HG02623 (cell line): ENCODE results near the gene ITPK1.

ENCODE experiments used
- ATAC-seq: cut with Tn5 transposase; IDR thresholded peaks from one replicate; pipeline ENCODE4 v1.9.1; 2021; ENCODE audit warnings: moderate library complexity; ENCODE audit not compliant: unreplicated experiment

ITPK1 gene

GRCh38 chr14:93045965-93046704 is 69.6 kb downstream of the ITPK1 start:
- no peak for ATAC-seq

- ATAC-seq = no peak
These were observed 70.5 kb downstream of the ITPK1 start for GRCh38 chr14:93045211-93045674.

GRCh38 chr14:93044556-93044955 is 71.2 kb downstream of the ITPK1 start:
- no peak for ATAC-seq

DNA sequence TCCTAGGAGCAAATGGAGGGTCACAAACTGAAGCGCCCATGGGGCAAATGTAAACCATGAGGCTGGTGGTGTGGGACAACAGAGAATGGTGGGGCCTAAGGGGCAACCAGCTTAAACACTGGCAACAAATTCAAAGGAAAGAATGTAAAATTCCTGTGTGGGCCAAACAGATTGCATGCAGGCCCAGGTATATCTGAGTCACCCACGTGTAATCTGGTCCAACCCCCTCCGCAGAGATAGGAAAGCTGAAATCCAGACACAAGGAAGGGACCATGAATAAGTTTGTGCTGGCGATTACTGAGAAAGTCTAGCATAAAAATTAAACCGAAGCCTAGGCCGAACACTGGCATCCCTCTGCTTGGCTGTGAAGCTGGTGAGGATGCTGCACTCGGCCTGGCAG is 71.6 kb downstream of the ITPK1 start:
- ATAC-seq = no peak

DNA sequence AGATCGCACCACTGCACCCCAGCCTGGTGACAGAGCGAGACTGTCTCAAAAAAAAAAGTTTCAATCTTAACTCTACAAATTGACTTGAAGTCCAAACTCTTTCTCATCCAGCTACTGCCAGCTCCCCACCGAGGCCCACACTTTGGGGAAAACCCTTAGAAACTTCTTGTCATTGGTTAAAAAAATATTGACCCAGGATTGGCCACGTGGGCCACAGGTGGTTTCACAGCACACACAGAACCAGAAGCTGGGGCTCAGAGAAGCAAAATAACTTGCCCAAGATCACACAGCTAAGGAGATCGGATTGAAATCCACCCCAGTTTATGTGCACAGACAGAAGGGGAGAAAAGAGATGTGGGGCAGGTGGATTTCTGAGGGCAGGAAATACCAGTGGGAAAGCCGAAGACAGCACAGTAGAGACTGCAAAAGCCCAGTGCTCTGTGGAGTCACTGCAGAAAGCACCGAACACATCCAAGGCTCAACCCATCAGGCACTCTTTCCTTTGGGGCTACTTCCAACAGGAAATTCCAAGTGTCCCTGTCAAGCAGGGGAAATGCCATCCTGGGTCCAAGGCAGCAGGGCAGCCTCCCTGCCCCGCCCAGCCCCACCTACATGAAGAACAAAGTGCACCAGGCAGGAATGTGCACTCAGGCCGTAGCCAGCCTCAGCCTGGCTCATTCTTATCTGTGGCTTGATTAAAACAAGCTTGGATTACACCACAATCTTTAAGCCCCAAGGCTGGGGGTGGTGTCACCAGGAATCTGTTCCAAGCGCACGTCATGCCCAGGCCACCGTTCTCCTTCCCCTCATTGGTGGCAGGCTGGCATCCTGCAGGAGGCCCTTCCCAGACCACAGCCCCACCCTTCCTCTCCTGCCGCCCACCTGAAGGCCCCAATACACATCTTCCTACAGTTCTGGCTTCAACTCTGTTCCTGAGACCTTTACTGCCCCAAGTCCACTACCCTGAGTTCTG is 72.5 kb downstream of the ITPK1 start:
- ATAC-seq = no peak

DNA sequence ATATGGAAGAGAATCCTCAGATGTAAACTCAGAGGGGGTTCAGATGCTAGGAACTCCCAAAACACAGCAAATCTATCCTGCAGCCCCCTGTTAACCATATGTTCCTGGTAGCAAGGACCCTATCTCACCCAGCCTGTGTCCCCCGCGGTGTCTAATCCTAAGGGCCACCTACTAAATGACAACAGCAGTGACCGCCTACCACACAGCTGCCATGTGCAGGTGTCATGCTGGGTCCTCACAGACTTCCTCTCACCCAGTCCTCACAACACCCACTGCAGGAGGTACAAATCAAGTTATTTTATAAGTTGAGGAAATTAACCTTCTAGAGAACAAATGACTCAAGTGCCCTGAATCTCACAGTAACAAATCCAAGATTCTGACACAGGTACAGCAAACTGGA is 73.9 kb downstream of the ITPK1 start:
- ATAC-seq = no peak

DNA sequence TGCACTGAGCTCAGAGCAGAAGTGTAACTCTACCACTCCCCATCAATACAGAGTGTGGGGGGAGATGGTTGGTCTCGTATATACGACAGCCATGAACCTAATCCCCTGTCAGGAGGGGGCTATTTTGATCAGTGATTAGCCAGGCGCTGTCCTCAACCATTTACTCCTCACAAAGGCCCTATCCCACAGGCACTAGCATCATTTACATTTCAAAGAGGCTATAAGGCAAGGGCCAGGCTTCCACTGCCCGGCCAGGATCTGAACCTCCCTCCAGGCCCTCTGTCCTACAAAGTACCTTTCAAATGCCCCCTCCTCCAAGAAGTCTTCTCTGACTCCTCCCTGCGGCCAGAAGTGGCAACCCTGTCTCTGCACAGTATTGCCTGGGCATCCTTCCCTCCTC is 74.7 kb downstream of the ITPK1 start:
- no peak for ATAC-seq

- ATAC-seq = no peak
These were observed 75.3 kb downstream of the ITPK1 start for GRCh38 chr14:93040443-93040842.

- ATAC-seq = no peak
These were observed 75.9 kb downstream of the ITPK1 start for GRCh38 chr14:93039649-93040315.

- ATAC-seq = no peak
These were observed 78.4 kb downstream of the ITPK1 start for GRCh38 chr14:93037351-93037750.

DNA sequence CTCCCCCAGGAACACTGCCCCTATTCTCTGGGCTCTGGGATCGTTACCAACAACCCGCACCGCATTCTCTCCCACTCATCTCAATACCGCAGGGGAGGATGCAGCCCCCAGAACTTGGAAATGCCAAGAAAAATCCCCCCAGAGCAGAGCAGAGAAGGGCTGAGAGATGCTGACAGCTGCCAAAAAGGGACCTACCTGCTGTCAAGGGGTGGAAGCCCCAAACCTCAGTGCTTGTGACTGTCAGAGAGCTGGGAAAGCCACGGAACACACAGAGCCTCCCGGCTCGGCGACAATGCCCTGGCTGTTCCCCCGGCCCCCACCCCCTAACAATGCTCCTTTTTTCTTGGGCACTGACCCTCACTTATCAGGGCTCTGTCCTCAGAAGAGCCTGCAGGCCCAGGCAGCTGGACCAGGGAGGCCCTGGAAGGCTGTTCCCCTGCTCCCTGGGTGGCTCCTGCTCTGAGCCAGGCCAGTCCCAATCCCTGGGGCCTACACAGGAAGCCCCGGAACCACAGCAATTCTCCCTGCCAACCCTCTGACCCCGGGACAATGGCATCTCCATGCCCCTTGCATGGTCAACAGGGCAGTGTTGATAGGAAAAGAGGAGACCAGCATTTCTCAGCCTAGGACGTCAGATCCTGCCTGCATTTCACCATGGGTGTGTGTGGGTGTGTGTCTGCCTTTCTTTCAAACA is 78.9 kb downstream of the ITPK1 start:
- ATAC-seq = no peak

- no peak for ATAC-seq
These were observed 79.6 kb downstream of the ITPK1 start for GRCh38 chr14:93035917-93036651.

DNA sequence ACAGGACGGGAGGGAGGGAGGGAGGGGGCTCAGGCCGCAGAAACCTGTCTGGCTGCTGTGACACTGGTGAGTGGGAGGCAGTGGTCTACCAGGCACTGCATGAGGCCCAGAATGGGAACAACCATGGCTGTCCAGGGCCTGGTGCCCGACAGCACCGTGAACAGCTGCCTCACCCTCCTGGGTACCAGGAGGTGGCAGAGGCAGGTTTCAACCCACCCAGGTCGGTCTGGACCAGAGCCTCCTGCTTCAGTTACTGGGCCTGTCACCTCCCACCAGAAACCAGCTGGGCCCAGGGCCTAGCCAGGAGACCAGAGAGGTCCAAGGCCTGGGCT is 80.2 kb downstream of the ITPK1 start:
- ATAC-seq = no peak

DNA sequence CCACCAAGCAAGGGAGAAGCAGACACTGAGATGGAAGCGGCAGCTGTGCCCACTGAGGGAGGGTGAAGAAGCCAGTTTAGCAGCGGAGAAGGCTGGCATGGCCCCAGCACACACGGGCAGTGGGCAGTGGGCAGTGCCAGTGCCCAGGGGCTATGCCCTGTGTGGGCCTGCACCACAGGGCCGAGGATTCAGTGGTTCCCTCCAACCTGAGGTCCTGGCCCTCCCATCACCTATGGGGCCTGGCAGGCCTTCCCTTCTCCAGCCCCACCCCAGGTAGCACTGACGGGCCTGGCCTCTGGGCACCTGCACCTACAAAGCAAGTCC is 81.1 kb downstream of the ITPK1 start:
- no peak for ATAC-seq

GRCh38 chr14:93033983-93034670 is 81.6 kb downstream of the ITPK1 start:
- peak; percentile 68 for ATAC-seq

- ATAC-seq = no peak
These were observed 82.4 kb downstream of the ITPK1 start for GRCh38 chr14:93033084-93033982.

GRCh38 chr14:93032421-93032936 is 83.2 kb downstream of the ITPK1 start:
- no peak for ATAC-seq

DNA sequence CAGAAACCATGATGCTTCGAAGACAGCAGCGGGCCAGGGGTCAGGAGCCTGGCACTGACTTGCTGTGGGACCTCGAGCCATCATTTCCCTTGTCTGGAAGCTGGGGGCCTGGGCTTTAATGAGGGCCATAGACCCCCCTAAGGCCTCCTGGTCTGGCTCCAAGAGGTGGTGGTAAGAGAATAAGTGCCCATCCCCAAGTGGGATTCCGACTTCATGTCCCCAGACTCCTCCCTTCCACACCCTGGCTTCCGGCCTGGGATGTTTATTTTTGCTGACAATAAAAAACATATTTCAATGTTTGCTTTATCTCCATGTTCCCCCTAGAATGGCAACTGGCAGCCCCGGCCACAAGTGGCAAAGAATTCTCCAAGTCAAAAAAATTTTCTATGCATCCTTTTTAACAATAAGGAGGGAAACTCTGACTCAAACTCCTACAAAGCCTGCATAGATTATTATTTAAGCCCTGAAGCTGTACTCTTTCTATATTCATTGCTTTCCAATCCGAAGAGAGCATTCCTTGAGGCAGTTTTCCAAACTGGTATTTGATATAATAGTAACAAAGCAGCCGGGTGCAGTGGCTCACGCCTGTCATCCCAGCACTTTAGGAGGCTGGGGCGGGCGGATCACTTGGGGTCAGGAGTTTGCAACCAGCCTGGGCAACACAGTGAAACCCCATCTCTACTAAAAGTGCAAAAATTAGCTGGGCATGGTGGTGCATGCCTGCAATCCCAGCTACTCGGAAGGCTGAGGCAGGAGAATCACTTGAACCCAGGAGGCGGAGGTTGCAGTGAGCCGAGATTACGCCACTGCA is 84.0 kb downstream of the ITPK1 start:
- no peak for ATAC-seq
